H1 (cell line): Measurements from ENCODE around the gene ARHGEF7. TPM values are rescaled to one million over a fixed set of nuclear protein-coding genes. Genes with fewer than 3 reads are reported as not detected.

Experiments used
- CTCF ChIA-PET: fragments of 300-600 bp; sonication (Branson Sonifier 250); formaldehyde crosslinking; loops from one replicate; lab custom pipeline; 2021; ENCODE audit not compliant: partially characterized antibody; lab: Charles Lee
- POLR2A ChIA-PET: fragments of 300-600 bp; sonication (Branson Sonifier 250); formaldehyde crosslinking; loops from one replicate; lab custom pipeline; 2021; ENCODE audit warnings: inconsistent platforms; ENCODE audit not compliant: partially characterized antibody; lab: Charles Lee
- DNase-seq, 2 experiments: peaks; one replicate each; pipeline versions ENCODE4 v3.0.0 to v3.0.0-alpha.2; 2010 to 2022; ENCODE audit warnings: low spot score in 2 of 2, low read depth in 1 of 2, mixed read lengths in 1 of 2
- FAIRE-seq: peaks from 2 replicates; lab custom pipeline; 2011; peaks lifted over from hg19 to GRCh38; lab: Jason Lieb, UNC
- H2AFZ ChIP-seq: 2 replicates; pipeline ENCODE4 v1.8.1; 2012; ENCODE audit warnings: low read length, inconsistent platforms
- H2AK5ac ChIP-seq: 2 replicates; pipeline ENCODE4 v1.6.1; 2013; ENCODE audit warnings: low read depth, low read length
- H2BK120ac ChIP-seq: replicated peaks from 2 replicates; pipeline ENCODE3; 2013; ENCODE audit warnings: low read depth, low read length, inconsistent platforms
- H2BK12ac ChIP-seq: 2 replicates; pipeline ENCODE4 v1.6.1; 2013; ENCODE audit warnings: low read depth, low read length
- H2BK15ac ChIP-seq: 2 replicates; pipeline ENCODE4 v1.6.1; 2013; ENCODE audit warnings: low read length
- H2BK20ac ChIP-seq: 2 replicates; pipeline ENCODE4 v1.6.1; 2013; ENCODE audit warnings: low read length
- H2BK5ac ChIP-seq: 2 replicates; pipeline ENCODE4 v1.6.1; 2013; ENCODE audit warnings: low read depth, low read length
- H3K14ac ChIP-seq: 2 replicates; pipeline ENCODE4 v1.6.1; 2013; ENCODE audit warnings: inconsistent platforms; ENCODE audit not compliant: insufficient read length
- H3K18ac ChIP-seq: 2 replicates; pipeline ENCODE4 v1.6.1; 2013; ENCODE audit warnings: low read length; ENCODE audit errors: extremely low read depth
- H3K23ac ChIP-seq: 2 replicates; pipeline ENCODE4 v1.6.1; 2013; ENCODE audit warnings: inconsistent platforms; ENCODE audit not compliant: insufficient read length
- H3K23me2 ChIP-seq: 2 replicates; pipeline ENCODE4 v1.6.1; 2013; ENCODE audit warnings: low read depth, low read length
- H3K27ac ChIP-seq: 2 replicates; pipeline ENCODE4 v1.6.1; 2011; ENCODE audit warnings: low read depth, low read length, inconsistent platforms
- H3K27me3 ChIP-seq, 4 experiments: replicated peaks in 1 of 4; 1 replicate in 1 of 4; 2 replicates in 3 of 4; pipeline versions ENCODE4 v1.6.1 to v1.8.1; 2011 to 2013; ENCODE audit warnings: low read length in 3 of 4, mild to moderate bottlenecking in 3 of 4, inconsistent platforms in 2 of 4, mixed read lengths in 2 of 4, moderate library complexity in 1 of 4; ENCODE audit not compliant: control insufficient read depth in 3 of 4, insufficient read depth in 3 of 4; ENCODE audit errors: extremely low read depth in 1 of 4
- H3K36me3 ChIP-seq, 4 experiments: 2 replicates each; pipeline versions ENCODE4 v1.6.1 to v1.8.1; 2011 to 2013; ENCODE audit warnings: mild to moderate bottlenecking in 4 of 4, low read length in 3 of 4, moderate library complexity in 2 of 4, control low read depth in 1 of 4, inconsistent platforms in 1 of 4; ENCODE audit not compliant: insufficient read depth in 4 of 4, control insufficient read depth in 2 of 4
- H3K4ac ChIP-seq: replicated peaks from 2 replicates; pipeline ENCODE3; 2013; ENCODE audit warnings: low read length, low read depth, mixed read lengths, inconsistent platforms; ENCODE audit not compliant: insufficient read length
- H3K4me1 ChIP-seq, 4 experiments: replicated peaks in 1 of 4; 1 replicate in 1 of 4; 2 replicates in 3 of 4; pipeline versions ENCODE4 v1.6.1 to v1.8.1; 2011 to 2013; ENCODE audit warnings: low read length in 3 of 4, inconsistent platforms in 2 of 4, mixed read lengths in 1 of 4; ENCODE audit not compliant: insufficient read depth in 4 of 4, control insufficient read depth in 3 of 4
- H3K4me2 ChIP-seq, 2 experiments: 2 replicates each; pipeline versions ENCODE4 v1.6.1 to v1.8.1; 2011 to 2013; ENCODE audit warnings: low read depth in 2 of 2, low read length in 2 of 2, control low read depth in 1 of 2, inconsistent platforms in 1 of 2, mild to moderate bottlenecking in 1 of 2; ENCODE audit not compliant: insufficient read depth in 1 of 2
- H3K4me3 ChIP-seq, 4 experiments: fragments of 200-600, 300-600 bp in 1 of 4; sonication (generic), shearing (Covaris generic), sonication (Bioruptor Twin) in 1 of 4; 2 replicates each; pipeline versions ENCODE4 v1.5.1 to v1.8.1; 2011 to 2016; ENCODE audit warnings: low read length in 4 of 4, low read depth in 3 of 4, control low read depth in 2 of 4, inconsistent platforms in 2 of 4, mild to moderate bottlenecking in 2 of 4, mixed read lengths in 1 of 4, moderate library complexity in 1 of 4; ENCODE audit not compliant: insufficient read depth in 2 of 4; ENCODE audit errors: extremely low read depth in 1 of 4
- H3K56ac ChIP-seq: replicated peaks from 2 replicates; pipeline ENCODE3; 2013; ENCODE audit warnings: low read depth, mild to moderate bottlenecking, mixed read lengths, low read length, inconsistent platforms; ENCODE audit not compliant: insufficient read length
- H3K79me1 ChIP-seq: 2 replicates; pipeline ENCODE4 v1.6.1; 2013; ENCODE audit warnings: low read depth, low read length, control low read depth
- H3K79me2 ChIP-seq, 2 experiments: 2 replicates each; pipeline versions ENCODE4 v1.6.1 to v1.8.1; 2012 to 2013; ENCODE audit warnings: low read length in 2 of 2, mild to moderate bottlenecking in 2 of 2, inconsistent platforms in 1 of 2; ENCODE audit not compliant: insufficient read depth in 2 of 2, control insufficient read depth in 1 of 2
- H3K9ac ChIP-seq, 4 experiments: replicated peaks in 1 of 4; 1 replicate in 1 of 4; 2 replicates in 3 of 4; pipeline versions ENCODE4 v1.6.1 to v1.8.1; 2011 to 2013; ENCODE audit warnings: low read depth in 3 of 4, low read length in 3 of 4, control low read depth in 2 of 4, mild to moderate bottlenecking in 2 of 4, moderate library complexity in 2 of 4, inconsistent platforms in 1 of 4; ENCODE audit errors: extremely low read depth in 1 of 4
- H3K9me3 ChIP-seq, 2 experiments: 2 replicates each; pipeline versions ENCODE4 v1.6.1 to v1.8.1; 2012 to 2013; ENCODE audit warnings: mild to moderate bottlenecking in 2 of 2, moderate library complexity in 2 of 2, control low read depth in 1 of 2, inconsistent platforms in 1 of 2, low read depth in 1 of 2, low read length in 1 of 2, mixed read lengths in 1 of 2; ENCODE audit not compliant: insufficient read depth in 2 of 2
- H4K20me1 ChIP-seq, 2 experiments: replicated peaks in 1 of 2; 2 replicates each; pipeline versions ENCODE3 to v1.8.1; 2011 to 2013; ENCODE audit warnings: inconsistent platforms in 2 of 2, low read length in 2 of 2, mild to moderate bottlenecking in 1 of 2; ENCODE audit not compliant: insufficient read depth in 2 of 2, control insufficient read depth in 1 of 2
- H4K5ac ChIP-seq: 2 replicates; pipeline ENCODE4 v1.6.1; 2013; ENCODE audit warnings: low read length, low read depth, mixed read lengths, inconsistent platforms; ENCODE audit not compliant: insufficient read length
- H4K8ac ChIP-seq: 2 replicates; pipeline ENCODE4 v1.8.0; 2013; ENCODE audit warnings: mild to moderate bottlenecking, moderate library complexity, low read length, inconsistent platforms; ENCODE audit not compliant: insufficient read depth; ENCODE audit errors: extremely low read depth
- H4K91ac ChIP-seq: replicated peaks from 2 replicates; pipeline ENCODE3; 2013; ENCODE audit warnings: low read length, mixed read lengths, inconsistent platforms; ENCODE audit not compliant: insufficient read length
- ASH2L ChIP-seq: fragments of 200-600, 300-600 bp; sonication (generic); IDR thresholded peaks from one replicate; pipeline ENCODE4 v1.7.1; 2017; ENCODE audit warnings: low read length
- CEBPB ChIP-seq: IDR thresholded peaks from 2 replicates; pipeline ENCODE4 v1.6.1; 2012; ENCODE audit warnings: low read depth, low read length
- CHD1 ChIP-seq: IDR thresholded peaks from 2 replicates; pipeline ENCODE4 v1.6.1; 2012; ENCODE audit warnings: low read depth, low read length, improper control_type of control experiment
- CREB1 ChIP-seq: IDR thresholded peaks from 2 replicates; pipeline ENCODE4 v1.6.1; 2012; ENCODE audit warnings: inconsistent platforms
- JUN ChIP-seq: IDR thresholded peaks from 2 replicates; pipeline ENCODE4 v1.6.1; 2011; ENCODE audit warnings: low read depth, mild to moderate bottlenecking, improper control_type of control experiment, low read length
- MAFK ChIP-seq: IDR thresholded peaks from 2 replicates; pipeline ENCODE4 v1.6.1; 2012; ENCODE audit warnings: low read depth, mild to moderate bottlenecking, improper control_type of control experiment, low read length
- POLR2A ChIP-seq, 2 experiments: IDR thresholded peaks; 1 replicate in 1 of 2; 2 replicates in 1 of 2; pipeline ENCODE4 v1.6.1; 2011; ENCODE audit warnings: low read depth in 2 of 2, low read length in 2 of 2, mild to moderate bottlenecking in 2 of 2; ENCODE audit errors: control extremely low read depth in 1 of 2
- POLR2AphosphoS5 ChIP-seq: IDR thresholded peaks from 2 replicates; pipeline ENCODE4 v1.6.1; 2011; ENCODE audit warnings: low read depth, low read length
- RFX5 ChIP-seq: IDR thresholded peaks from 2 replicates; pipeline ENCODE4 v1.6.1; 2011; ENCODE audit warnings: low read depth, low read length, improper control_type of control experiment, borderline replicate concordance
- SIN3A ChIP-seq, 2 experiments: IDR thresholded peaks in 1 of 2; conservative IDR thresholded peaks in 1 of 2; 2 replicates each; pipeline ENCODE4 v1.6.1; 2011 to 2012; ENCODE audit warnings: low read length in 2 of 2, improper control_type of control experiment in 1 of 2, low read depth in 1 of 2, mild to moderate bottlenecking in 1 of 2
- SP4 ChIP-seq: IDR thresholded peaks from 2 replicates; pipeline ENCODE4 v1.6.1; 2012; ENCODE audit warnings: low read length, inconsistent platforms
- ZNF274 ChIP-seq: IDR thresholded peaks from 2 replicates; pipeline ENCODE4 v1.7.0; 2012; ENCODE audit warnings: low read length, borderline replicate concordance; ENCODE audit errors: extremely low read depth
- WGBS, 2 experiments: shearing (Covaris generic) in 1 of 2; methylation state at CpG; one replicate each; pipeline versions ENCODE4 v1.1.6 to v1.1.7; 2013 to 2015; ENCODE audit warnings: low lambda C conversion rate in 2 of 2, mixed read lengths in 2 of 2, inconsistent platforms in 1 of 2, low coverage in 1 of 2, missing lambda C conversion rate in 1 of 2; ENCODE audit not compliant: insufficient replicate concordance in 2 of 2, insufficient coverage in 1 of 2, insufficient read length in 1 of 2; ENCODE audit errors: extremely low coverage in 1 of 2, missing lambda C conversion rate in 1 of 2; 5-methylcytosine and 5-hydroxymethylcytosine counted together
- polyA plus RNA-seq, 7 experiments: library from polyadenylated mRNA; depleted of rRNA in 3 of 7; stranded (reverse) in 5 of 7; unstranded in 2 of 7; fragments of >200 nt in 5 of 7; fragments of 200-250 nt in 2 of 7; gene quantifications; 1 replicate in 5 of 7; 2 replicates in 1 of 7; 4 replicates in 1 of 7; pipeline versions ENCODE4 v1.2.1 to v1.2.3, GENCODE V29; 2011 to 2013; ENCODE audit warnings: missing spikeins in 2 of 7, mixed read lengths in 2 of 7
- total RNA-seq: library from RNA; stranded (reverse); fragmentation: NEBNext Ultra II Directional; extraction: Animal tissue kit (Norgen Biotek cat#: 25700); gene quantifications from 2 replicates; pipeline ENCODE4 v1.2.1, GENCODE V29; 2021
- TF ChIP-seq, protein P1 (sequence below), 3 experiments: IDR thresholded peaks; 1 replicate in 2 of 3; 2 replicates in 1 of 3; pipeline versions ENCODE4 v1.5.1 to v1.6.1; 2011; ENCODE audit warnings: low read length in 3 of 3, mild to moderate bottlenecking in 3 of 3, inconsistent platforms in 2 of 3, low read depth in 1 of 3, moderate library complexity in 1 of 3; ENCODE audit not compliant: insufficient read depth in 1 of 3; ENCODE audit errors: control extremely low read depth in 1 of 3

ARHGEF7 gene
- total and polyA plus RNA-seq, 2 of the 8 experiments (the other 6 are each of a cell fraction or from before 2014, with no cell fraction given): 26.2 to 56.5 TPM

DNA sequence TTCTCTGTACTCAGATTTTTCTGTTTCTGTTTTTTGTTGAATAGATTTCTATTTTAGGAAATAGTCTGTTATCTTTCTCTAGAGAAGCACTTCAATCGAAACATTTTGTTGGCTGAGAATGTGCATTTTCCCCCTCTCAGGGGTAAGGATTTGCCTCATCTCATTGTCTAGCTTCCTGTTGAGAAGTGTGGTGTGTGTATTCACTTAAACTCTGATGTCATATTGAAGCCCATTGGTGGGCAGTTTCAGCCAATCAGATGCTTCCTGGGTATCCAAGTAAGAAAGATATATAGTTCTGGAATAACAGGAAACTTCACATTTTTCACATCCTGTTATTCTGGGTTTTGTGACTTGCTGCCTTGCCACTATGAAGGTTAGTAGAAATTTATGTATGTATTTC, 87.6 kb downstream of the ARHGEF7 start:
- TF ChIP-seq ZNF274 (no peak), JUN (no peak), ASH2L (no peak), CHD1 (no peak), MAFK (no peak), CEBPB (no peak), RFX5 (no peak), CREB1 (no peak), SP4 (no peak), POLR2AphosphoS5 (no peak), POLR2A (IDR thresholded peaks at IDR 0.05; ENCODE audit: control extremely low read depth in 1 of 2, low read depth in 2 of 2, low read length in 2 of 2) (no peak), SIN3A (conservative IDR thresholded peaks at IDR 0.05 in 1 of 2, IDR thresholded peaks at IDR 0.05 in 1 of 2; ENCODE audit: low read depth in 1 of 2, low read length in 2 of 2) (no peak)
- TF ChIP-seq, protein P1, sequence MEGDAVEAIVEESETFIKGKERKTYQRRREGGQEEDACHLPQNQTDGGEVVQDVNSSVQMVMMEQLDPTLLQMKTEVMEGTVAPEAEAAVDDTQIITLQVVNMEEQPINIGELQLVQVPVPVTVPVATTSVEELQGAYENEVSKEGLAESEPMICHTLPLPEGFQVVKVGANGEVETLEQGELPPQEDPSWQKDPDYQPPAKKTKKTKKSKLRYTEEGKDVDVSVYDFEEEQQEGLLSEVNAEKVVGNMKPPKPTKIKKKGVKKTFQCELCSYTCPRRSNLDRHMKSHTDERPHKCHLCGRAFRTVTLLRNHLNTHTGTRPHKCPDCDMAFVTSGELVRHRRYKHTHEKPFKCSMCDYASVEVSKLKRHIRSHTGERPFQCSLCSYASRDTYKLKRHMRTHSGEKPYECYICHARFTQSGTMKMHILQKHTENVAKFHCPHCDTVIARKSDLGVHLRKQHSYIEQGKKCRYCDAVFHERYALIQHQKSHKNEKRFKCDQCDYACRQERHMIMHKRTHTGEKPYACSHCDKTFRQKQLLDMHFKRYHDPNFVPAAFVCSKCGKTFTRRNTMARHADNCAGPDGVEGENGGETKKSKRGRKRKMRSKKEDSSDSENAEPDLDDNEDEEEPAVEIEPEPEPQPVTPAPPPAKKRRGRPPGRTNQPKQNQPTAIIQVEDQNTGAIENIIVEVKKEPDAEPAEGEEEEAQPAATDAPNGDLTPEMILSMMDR (IDR thresholded peaks at IDR 0.05; ENCODE audit: control extremely low read depth in 1 of 3, insufficient read depth in 1 of 3, low read depth in 1 of 3, low read length in 3 of 3): no peak
- no peak overlapping the region for H3K9ac ChIP-seq
- no peak overlapping the region for H2BK15ac ChIP-seq
- no peaks in the 10 kb centered on the region for H3K27me3 ChIP-seq
- peaks cover 13 to 25% of the 10 kb centered on the region in 2 experiments for H4K20me1 ChIP-seq
- no peak overlapping the region for H3K4ac ChIP-seq
- H4K8ac ChIP-seq: no peak overlapping the region
- no peak overlapping the region for H4K91ac ChIP-seq
- peaks cover 17% of the 10 kb centered on the region for H3K79me1 ChIP-seq
- no peak overlapping the region for H2BK5ac ChIP-seq
- no peak overlapping the region for H2BK20ac ChIP-seq
- peak; percentile 32 for FAIRE-seq
- H3K4me1 ChIP-seq: peaks cover 0 to 20% (median 16%) of the 10 kb centered on the region in 4 experiments; a peak in 6 of 7 replicates
- peaks cover 0 to 91% of the 10 kb centered on the region in 2 experiments; a peak in 3 of 4 replicates for H3K79me2 ChIP-seq
- no peak overlapping the region for H2BK12ac ChIP-seq
- H2AK5ac ChIP-seq: no peak overlapping the region
- no peaks in the 10 kb centered on the region for H3K9me3 ChIP-seq
- 100% methylated on average over 1 of the region's 1 CpG; no CpG with 5 or more reads in 1 of the 2 experiments for WGBS, 2 experiments
- H3K36me3 ChIP-seq: no peaks in the 10 kb centered on the region; a peak in 1 of 8 replicates
- no peak overlapping the region for H3K27ac ChIP-seq
- no peak overlapping the region for H3K14ac ChIP-seq
- no peak overlapping the region for H4K5ac ChIP-seq
- no peak overlapping the region; a peak in 1 of 4 replicates for H3K4me2 ChIP-seq
- H3K4me3 ChIP-seq: no peak overlapping the region
- ChIA-PET CTCF (interaction anchor here (0.8 to 2.4 kb wide), 5 partner anchors 12 to 248 kb away, joined by 3 to 15 read pairs (median 3); no protein-coding TSS in a partner anchor), POLR2A (interaction anchor here (0.8 to 0.9 kb wide), 3 partner anchors 9 to 16 kb away, joined by 3 read pairs; no protein-coding TSS in a partner anchor)
- DNase-seq: no peak
- H2AFZ ChIP-seq: no peak overlapping the region
- no peak overlapping the region for H2BK120ac ChIP-seq
- no peaks in the 10 kb centered on the region; the same call in 1 of the 2 replicates for H3K23me2 ChIP-seq
- H3K23ac ChIP-seq: no peak overlapping the region
- H3K56ac ChIP-seq: no peak overlapping the region
- no peak overlapping the region for H3K18ac ChIP-seq
